ENCODE data around the gene SZT2.

GRCh38 chr1:43410571-43410970 is 20.9 kb downstream of the SZT2 start:
- TF ChIP-seq CTCF (conservative IDR thresholded peaks at IDR 0.05; ENCODE audit: low read depth, low read length) (no peak), EZH2 (IDR thresholded peaks at IDR 0.05; ENCODE audit: borderline replicate concordance, low read depth, low read length, poor library complexity, severe bottlenecking) (no peak)
